Omental fat pad (tissue), 4 donors: ENCODE measurements around the gene EPB41L4A. TPM values are rescaled to one million over a fixed set of nuclear protein-coding genes. Genes with fewer than 3 reads are reported as not detected.

Source experiments
- ATAC-seq: fragments of 150-250 bp; one replicate; pipeline ENCODE4 v1.9.1; 2016; ENCODE audit warnings: mild to moderate bottlenecking, moderate library complexity; ENCODE audit not compliant: low FRiP score
- DNase-seq: peaks from one replicate; pipeline ENCODE4 v3.0.0-alpha.2; 2019; ENCODE audit warnings: low spot score
- total RNA-seq, 4 donors: library from RNA; depleted of rRNA; stranded (reverse); fragments of >200 nt; gene quantifications; one replicate each; pipeline ENCODE4 v1.1.0, GENCODE V29; 2016
- TF ChIP-seq, protein P1 (sequence below), 3 donors: fragments of 450-650 bp; IDR thresholded peaks; one replicate each; pipeline ENCODE4 v1.5.1; 2016 to 2017; ENCODE audit warnings: antibody characterized with exemption in 3 of 3, mild to moderate bottlenecking in 3 of 3, moderate library complexity in 2 of 3

Gene EPB41L4A
- total RNA-seq, 4 donors from 2014 or later: 17.8 to 64.3 (median 22.0) TPM

DNA sequence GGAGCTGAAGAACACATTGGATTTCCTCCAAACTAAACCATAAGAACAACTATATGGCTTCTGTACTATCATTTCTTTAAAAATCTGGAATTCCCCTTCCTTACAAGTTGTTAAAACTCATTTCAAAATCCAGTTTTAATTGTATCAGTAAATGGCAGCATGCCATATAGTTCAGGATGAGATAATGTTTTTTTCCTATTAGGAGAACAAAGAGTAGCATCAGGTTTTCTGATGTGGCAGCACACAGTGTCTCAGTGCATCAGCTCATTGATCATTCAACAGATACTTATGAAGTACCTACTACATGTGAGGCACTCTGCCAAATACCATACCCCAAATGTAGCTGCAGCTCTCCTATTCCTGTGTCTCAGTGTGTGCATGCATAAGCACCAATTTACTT, 161.1 kb downstream of the EPB41L4A start:
- TF ChIP-seq, protein P1, sequence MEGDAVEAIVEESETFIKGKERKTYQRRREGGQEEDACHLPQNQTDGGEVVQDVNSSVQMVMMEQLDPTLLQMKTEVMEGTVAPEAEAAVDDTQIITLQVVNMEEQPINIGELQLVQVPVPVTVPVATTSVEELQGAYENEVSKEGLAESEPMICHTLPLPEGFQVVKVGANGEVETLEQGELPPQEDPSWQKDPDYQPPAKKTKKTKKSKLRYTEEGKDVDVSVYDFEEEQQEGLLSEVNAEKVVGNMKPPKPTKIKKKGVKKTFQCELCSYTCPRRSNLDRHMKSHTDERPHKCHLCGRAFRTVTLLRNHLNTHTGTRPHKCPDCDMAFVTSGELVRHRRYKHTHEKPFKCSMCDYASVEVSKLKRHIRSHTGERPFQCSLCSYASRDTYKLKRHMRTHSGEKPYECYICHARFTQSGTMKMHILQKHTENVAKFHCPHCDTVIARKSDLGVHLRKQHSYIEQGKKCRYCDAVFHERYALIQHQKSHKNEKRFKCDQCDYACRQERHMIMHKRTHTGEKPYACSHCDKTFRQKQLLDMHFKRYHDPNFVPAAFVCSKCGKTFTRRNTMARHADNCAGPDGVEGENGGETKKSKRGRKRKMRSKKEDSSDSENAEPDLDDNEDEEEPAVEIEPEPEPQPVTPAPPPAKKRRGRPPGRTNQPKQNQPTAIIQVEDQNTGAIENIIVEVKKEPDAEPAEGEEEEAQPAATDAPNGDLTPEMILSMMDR (IDR thresholded peaks at IDR 0.05): no peak
- ATAC-seq (no peak), DNase-seq (no peak)

DNA sequence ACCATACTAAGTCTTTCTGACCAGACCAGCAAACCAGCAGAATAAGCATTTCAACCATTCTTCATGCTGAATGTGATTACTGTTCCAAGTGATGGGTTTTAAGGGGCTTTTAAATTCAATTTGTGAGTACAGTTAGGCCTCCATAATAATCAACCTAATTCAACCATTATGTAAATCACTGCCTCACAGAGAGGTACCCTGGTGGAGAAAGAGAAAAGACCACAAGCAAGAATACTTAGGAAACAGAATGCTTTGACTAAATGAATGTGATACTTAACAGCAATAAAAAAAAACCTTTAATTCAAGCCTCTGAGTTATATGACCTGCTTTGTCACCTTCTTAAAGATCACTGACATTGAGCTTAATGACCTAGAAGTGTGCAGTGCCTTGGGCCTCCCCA, 162.1 kb downstream of the EPB41L4A start:
- TF ChIP-seq, protein P1 (IDR thresholded peaks at IDR 0.05): no peak
- ATAC-seq: no peak
- no peak for DNase-seq

DNA sequence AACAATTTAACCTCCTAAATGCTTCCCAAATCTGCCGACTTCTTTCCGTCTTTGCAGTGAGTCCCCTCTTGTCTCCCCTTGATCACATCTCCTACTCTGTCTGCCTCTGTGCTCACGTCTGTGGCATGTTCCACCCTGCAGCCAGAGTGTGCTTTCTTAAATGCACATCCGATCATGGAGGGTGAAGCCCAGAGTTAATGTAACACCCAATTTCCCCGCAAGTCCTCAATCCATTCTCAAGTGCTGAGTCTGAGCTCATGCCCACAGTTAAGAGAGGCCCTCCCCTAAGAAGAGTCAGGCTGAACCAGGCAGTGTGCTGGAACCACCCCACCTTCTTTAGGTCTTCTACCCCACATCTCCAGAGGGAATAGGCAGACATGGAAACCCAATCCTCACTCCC, 164.8 kb downstream of the EPB41L4A start:
- ATAC-seq (peak; percentile 25), DNase-seq (no peak)
- TF ChIP-seq, protein P1 (IDR thresholded peaks at IDR 0.05): no peak

DNA sequence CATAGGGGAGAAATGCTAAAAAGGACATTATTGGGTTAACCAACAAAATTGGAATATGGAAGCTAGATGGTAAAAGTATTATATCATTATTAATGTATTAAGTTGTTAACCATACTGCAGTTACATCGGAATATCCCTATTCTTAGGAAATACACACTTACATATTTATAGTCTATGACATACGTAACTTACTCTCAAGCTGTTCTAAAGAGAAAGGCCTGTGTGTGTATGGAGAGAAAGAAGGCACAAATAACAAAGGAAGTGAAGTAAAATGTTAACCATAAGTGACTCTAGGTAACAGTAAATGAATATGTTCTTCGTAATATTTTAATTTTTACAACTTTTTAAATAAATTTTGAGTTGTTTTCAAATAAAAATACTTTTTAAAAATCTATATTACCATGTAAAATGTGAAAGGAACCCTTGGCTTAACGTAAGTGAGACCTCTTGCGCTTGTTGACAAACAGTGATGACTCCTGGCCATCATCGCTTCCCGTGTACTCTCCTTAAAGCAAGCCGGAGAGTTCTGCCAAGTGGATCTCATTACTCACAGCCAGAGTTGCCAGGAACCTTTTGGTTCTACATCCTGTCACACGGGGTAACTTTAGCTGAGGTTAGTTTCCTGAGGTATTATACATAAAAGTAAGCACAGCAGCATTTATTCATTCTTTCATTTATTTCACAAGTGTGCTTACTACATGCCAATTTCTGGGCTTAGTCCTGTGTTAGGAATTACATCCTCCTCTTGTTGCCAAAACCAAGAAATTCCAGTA, 165.4 kb downstream of the EPB41L4A start:
- DNase-seq: peak; percentile 24
- TF ChIP-seq, protein P1 (IDR thresholded peaks at IDR 0.05): no peak
- ATAC-seq: peak; percentile 92

DNA sequence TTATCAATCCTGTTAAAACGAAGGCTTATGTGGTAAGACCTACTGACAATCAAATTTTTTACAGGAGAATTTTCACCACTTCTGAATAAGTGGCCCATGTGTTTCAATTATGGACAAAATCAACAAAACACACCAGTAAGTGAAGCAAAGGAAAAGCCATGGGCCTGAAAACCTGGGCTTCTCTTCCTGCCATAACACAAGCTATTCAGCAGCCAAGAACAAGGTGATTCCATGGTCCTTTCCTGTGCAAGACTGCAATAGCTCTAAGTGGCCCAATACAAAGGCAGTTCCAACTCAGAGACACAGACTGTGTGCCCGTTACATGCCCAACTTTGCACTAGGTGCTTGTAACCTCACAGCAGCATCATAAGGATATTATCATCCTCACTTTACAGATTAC, 168.5 kb downstream of the EPB41L4A start:
- ATAC-seq: no peak
- no peak for DNase-seq
- TF ChIP-seq, protein P1 (IDR thresholded peaks at IDR 0.05): no peak

DNA sequence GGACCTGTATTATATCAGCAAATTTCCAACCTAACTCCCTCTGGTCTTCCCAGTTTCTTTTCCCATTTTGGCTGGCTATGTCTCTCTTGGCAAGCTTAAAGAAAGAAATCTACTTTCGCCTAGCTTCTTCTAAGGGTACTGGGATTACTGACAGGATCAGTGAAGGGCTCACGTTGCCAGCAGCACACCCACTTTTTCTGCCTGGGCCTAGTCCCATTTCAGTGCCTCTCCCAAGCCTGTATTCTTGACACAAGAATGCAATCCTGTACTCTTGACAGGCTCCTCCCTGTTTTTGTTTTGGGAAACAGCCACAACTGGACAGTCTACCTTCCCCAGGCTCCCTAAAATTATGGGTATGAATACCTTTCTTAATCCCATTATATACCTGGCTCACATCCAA, 170.5 kb downstream of the EPB41L4A start:
- DNase-seq (no peak), ATAC-seq (peak; percentile 21)
- TF ChIP-seq, protein P1 (IDR thresholded peaks at IDR 0.05): no peak

DNA sequence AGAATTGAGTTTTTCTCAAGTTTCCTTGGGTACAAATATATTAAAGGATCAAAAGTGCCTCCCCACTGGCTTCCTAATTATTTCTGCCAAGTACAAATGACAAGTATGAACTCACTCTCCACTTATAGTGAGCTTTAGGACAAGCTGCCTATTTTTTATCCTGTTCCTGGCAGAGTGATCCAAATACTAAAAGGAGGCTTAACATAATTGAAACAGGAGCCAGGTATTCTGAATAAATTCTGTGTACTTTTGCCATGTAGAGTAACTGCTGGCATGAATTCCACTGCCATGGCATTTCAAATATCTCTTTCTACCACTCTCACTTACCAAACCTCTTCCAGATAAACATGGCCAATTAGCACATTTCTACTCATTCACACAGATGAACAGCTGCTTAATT, 171.1 kb downstream of the EPB41L4A start:
- DNase-seq (no peak), ATAC-seq (no peak)
- TF ChIP-seq, protein P1 (IDR thresholded peaks at IDR 0.05): no peak
